Gastrocnemius medialis (tissue), 4 donors: ENCODE results near the gene STAMBPL1. TPM values are rescaled to one million over a fixed set of nuclear protein-coding genes. Genes with fewer than 3 reads are reported as not detected.

Experiments
- ATAC-seq, 2 donors: fragments of 150-250 bp; one replicate each; pipeline ENCODE4 v1.9.1; 2016
- DNase-seq, 2 donors: peaks; one replicate each; pipeline ENCODE4 v3.0.0-alpha.2; 2019
- H3K27ac ChIP-seq, 4 donors: fragments of 200-600 bp; sonication (generic); 1 replicate in 1 of 4; 2 replicates in 3 of 4; pipeline ENCODE4 v1.5.1; 2016 to 2018; ENCODE audit warnings: mild to moderate bottlenecking in 2 of 4, moderate library complexity in 1 of 4
- H3K27me3 ChIP-seq, 3 donors: fragments of 200-600 bp; sonication (generic) in 2 of 3; 1 replicate in 1 of 3; 2 replicates in 2 of 3; pipeline versions ENCODE4 v1.5.1 to v1.6.0; 2016 to 2019; ENCODE audit warnings: mild to moderate bottlenecking in 1 of 3, moderate library complexity in 1 of 3
- H3K36me3 ChIP-seq, 2 donors: fragments of 200-600 bp; sonication (generic) in 1 of 2; one replicate each; pipeline ENCODE4 v1.5.1; 2017 to 2018
- H3K4me1 ChIP-seq, 2 donors: fragments of 200-600 bp; sonication (generic) in 1 of 2; one replicate each; pipeline ENCODE4 v1.5.1; 2016 to 2017; ENCODE audit warnings: mild to moderate bottlenecking in 2 of 2
- H3K4me3 ChIP-seq, 4 donors: fragments of 200-600 bp; sonication (generic) in 3 of 4; 1 replicate in 1 of 4; 2 replicates in 3 of 4; pipeline ENCODE4 v1.5.1; 2016 to 2019; ENCODE audit warnings: mild to moderate bottlenecking in 2 of 4
- H3K9me3 ChIP-seq, 3 donors: fragments of 200-600 bp; sonication (generic) in 2 of 3; 1 replicate in 1 of 3; 2 replicates in 2 of 3; pipeline ENCODE4 v1.5.1; 2016 to 2019
- CTCF ChIP-seq, 5 experiments: fragments of 450-650 bp in 3 of 5; fragments of 200-600 bp in 2 of 5; sonication (generic) in 2 of 5; IDR thresholded peaks in 4 of 5; conservative IDR thresholded peaks in 1 of 5; 1 replicate in 4 of 5; 2 replicates in 1 of 5; pipeline ENCODE4 v1.5.1; 2016 to 2019; ENCODE audit warnings: antibody characterized with exemption in 5 of 5, mild to moderate bottlenecking in 3 of 5, moderate library complexity in 3 of 5
- POLR2A ChIP-seq, 2 donors: fragments of 450-650 bp; IDR thresholded peaks; one replicate each; pipeline ENCODE4 v1.6.1; 2017; ENCODE audit warnings: antibody characterized with exemption in 2 of 2, mild to moderate bottlenecking in 2 of 2, moderate library complexity in 2 of 2
- in situ Hi-C, 4 donors: fragments of 200-750 bp; cut with MboI; loops; one replicate each; pipeline versions ENCODE4 v1.15.0 to v1.8.0; 2017; ENCODE audit warnings: low sequenced_read_pairs in 4 of 4
- intact Hi-C: fragments of 100-400 bp; cut with DNase I; formaldehyde crosslinking; loops from one replicate; pipeline ENCODE4 v1.15.1; 2023; ENCODE audit warnings: low total_unique reads
- total RNA-seq, 4 donors: library from RNA; depleted of rRNA; stranded (reverse); fragments of >200 nt; gene quantifications; one replicate each; pipeline versions ENCODE4 v1.1.0 to v1.2.3, GENCODE V29; 2016

Gene STAMBPL1
- total RNA-seq, 4 donors from 2014 or later, result 0.72 to 1.4 (median 1.0) TPM

- no peaks in the 10 kb centered on the region for H3K9me3 ChIP-seq
- intact Hi-C loops (no loop called here), in situ Hi-C loops (no loop called here)
- no peaks in the 10 kb centered on the region for H3K27me3 ChIP-seq
- no peaks in the 10 kb centered on the region for H3K36me3 ChIP-seq
- DNase-seq (no peak), ATAC-seq (no peak)
- H3K4me3 ChIP-seq, result no peak overlapping the region
- no peak for TF ChIP-seq CTCF (IDR thresholded peaks at IDR 0.05 in 4 of 5, conservative IDR thresholded peaks at IDR 0.05 in 1 of 5)
- TF ChIP-seq POLR2A (IDR thresholded peaks at IDR 0.05), result no peak
- H3K27ac ChIP-seq, result no peak overlapping the region
- H3K4me1 ChIP-seq, result no peaks in the 10 kb centered on the region
Measured at GRCh38 chr10:88852327-88852726, 27.7 kb upstream of the STAMBPL1 start.

GRCh38 chr10:88853155-88853881, 26.7 kb upstream of the STAMBPL1 start:
- H3K4me3 ChIP-seq, result no peak overlapping the region
- H3K4me1 ChIP-seq, result no peaks in the 10 kb centered on the region
- DNase-seq (no peak), ATAC-seq (no peak)
- in situ Hi-C loops (no loop called here), intact Hi-C loops (no loop called here)
- TF ChIP-seq POLR2A (IDR thresholded peaks at IDR 0.05) (no peak), CTCF (IDR thresholded peaks at IDR 0.05 in 4 of 5, conservative IDR thresholded peaks at IDR 0.05 in 1 of 5) (no peak)
- no peaks in the 10 kb centered on the region for H3K36me3 ChIP-seq
- no peaks in the 10 kb centered on the region for H3K27me3 ChIP-seq
- no peaks in the 10 kb centered on the region for H3K9me3 ChIP-seq
- no peak overlapping the region for H3K27ac ChIP-seq

- TF ChIP-seq CTCF (IDR thresholded peaks at IDR 0.05 in 4 of 5, conservative IDR thresholded peaks at IDR 0.05 in 1 of 5) (no peak), POLR2A (IDR thresholded peaks at IDR 0.05) (no peak)
- H3K27ac ChIP-seq, result no peak overlapping the region
- no peak overlapping the region for H3K4me3 ChIP-seq
- no peaks in the 10 kb centered on the region for H3K9me3 ChIP-seq
- in situ Hi-C loops (no loop called here), intact Hi-C loops (no loop called here)
- DNase-seq, result no peak
- H3K4me1 ChIP-seq, result no peaks in the 10 kb centered on the region
- ATAC-seq, result no peak
- no peaks in the 10 kb centered on the region for H3K27me3 ChIP-seq
- H3K36me3 ChIP-seq, result no peaks in the 10 kb centered on the region
Measured at GRCh38 chr10:88854684-88855083, 25.4 kb upstream of the STAMBPL1 start.

GRCh38 chr10:88857831-88858230, 22.2 kb upstream of the STAMBPL1 start:
- in situ Hi-C loops (no loop called here), intact Hi-C loops (no loop called here)
- H3K4me3 ChIP-seq, result no peak overlapping the region
- ATAC-seq (no peak), DNase-seq (no peak)
- H3K9me3 ChIP-seq, result no peaks in the 10 kb centered on the region
- no peak overlapping the region for H3K27ac ChIP-seq
- no peaks in the 10 kb centered on the region for H3K36me3 ChIP-seq
- H3K4me1 ChIP-seq, result no peaks in the 10 kb centered on the region
- H3K27me3 ChIP-seq, result no peaks in the 10 kb centered on the region
- TF ChIP-seq CTCF (IDR thresholded peaks at IDR 0.05 in 4 of 5, conservative IDR thresholded peaks at IDR 0.05 in 1 of 5) (no peak), POLR2A (IDR thresholded peaks at IDR 0.05) (no peak)

GRCh38 chr10:88858491-88858890, 21.6 kb upstream of the STAMBPL1 start:
- ATAC-seq, result no peak
- Histone ChIP-seq H3K36me3 (no peaks in the 10 kb centered on the region), H3K4me3 (no peak overlapping the region), H3K9me3 (no peaks in the 10 kb centered on the region), H3K27me3 (no peaks in the 10 kb centered on the region), H3K4me1 (no peaks in the 10 kb centered on the region), H3K27ac (no peak overlapping the region)
- no peak for DNase-seq
- in situ Hi-C loops (no loop called here), intact Hi-C loops (no loop called here)
- TF ChIP-seq POLR2A (IDR thresholded peaks at IDR 0.05) (no peak), CTCF (IDR thresholded peaks at IDR 0.05 in 4 of 5, conservative IDR thresholded peaks at IDR 0.05 in 1 of 5) (no peak)
